Upper lobe of right lung (tissue), 1 donor: ENCODE data around the gene M6PR. TPM values are rescaled to one million over a fixed set of nuclear protein-coding genes. Genes with fewer than 3 reads are reported as not detected.
"Not testable (repeated sequence)": the region's sequence is repeated elsewhere in the genome, so short reads cannot be mapped to it uniquely, and the experiment has no call there.

Experiments
- ATAC-seq: fragments of 200-7000 bp; cut with Tn5 transposase; one replicate; pipeline ENCODE4 v1.9.1; 2020; ENCODE audit warnings: mild to moderate bottlenecking, moderate library complexity
- DNase-seq: peaks from one replicate; pipeline ENCODE4 v3.0.0-alpha.2; 2020
- H3K27ac ChIP-seq: fragments of 200-600 bp; one replicate; pipeline ENCODE4 v1.8.0; 2022
- H3K27me3 ChIP-seq: fragments of 200-600 bp; one replicate; pipeline ENCODE4 v1.8.0; 2022; ENCODE audit warnings: mild to moderate bottlenecking
- H3K36me3 ChIP-seq: fragments of 200-600 bp; one replicate; pipeline ENCODE4 v1.8.0; 2022
- H3K4me1 ChIP-seq: fragments of 200-600 bp; one replicate; pipeline ENCODE4 v1.8.0; 2022
- H3K4me3 ChIP-seq: fragments of 200-600 bp; one replicate; pipeline ENCODE4 v1.8.0; 2022; ENCODE audit warnings: mild to moderate bottlenecking
- H3K9me3 ChIP-seq: fragments of 200-600 bp; one replicate; pipeline ENCODE4 v1.8.0; 2022
- CTCF ChIP-seq: fragments of 200-600 bp; IDR thresholded peaks from one replicate; pipeline ENCODE4 v1.8.0; 2022; ENCODE audit warnings: antibody characterized with exemption
- intact Hi-C: fragments of 100-400 bp; cut with DNase I; formaldehyde crosslinking; loops from one replicate; pipeline ENCODE4 v1.11.0; 2022
- total RNA-seq: library from RNA; stranded (reverse); fragmentation: NEBNext Ultra II Directional; extraction: Animal tissue kit (Norgen Biotek cat#: 25700); gene quantifications from one replicate; pipeline ENCODE4 v1.2.1, GENCODE V29; 2021
- donor health status: DM: no; HTN: yes; CAD: no; lungs with severe emphysema.

M6PR gene
- total RNA-seq, 1 donor from 2014 or later: 176 TPM

GRCh38 chr12:8922544-8922943, 26.9 kb downstream of the M6PR start:
- intact Hi-C loops: no loop called here
- ATAC-seq (no peak), DNase-seq (no peak)
- no peak overlapping the region for H3K4me3 ChIP-seq
- H3K27me3 ChIP-seq: no peaks in the 10 kb centered on the region
- peaks cover 25% of the 10 kb centered on the region for H3K36me3 ChIP-seq
- H3K9me3 ChIP-seq: no peaks in the 10 kb centered on the region
- no peak overlapping the region for H3K27ac ChIP-seq
- TF ChIP-seq CTCF: no peak
- H3K4me1 ChIP-seq: no peaks in the 10 kb centered on the region

GRCh38 chr12:8919643-8920042, 29.8 kb downstream of the M6PR start:
- H3K36me3 ChIP-seq: peaks cover 25% of the 10 kb centered on the region
- intact Hi-C loops, DNase-seq: not testable (repeated sequence)

GRCh38 chr12:8917751-8918150, 31.7 kb downstream of the M6PR start:
- intact Hi-C loops: no loop called here
- ATAC-seq: no peak
- peaks cover 16% of the 10 kb centered on the region for H3K4me1 ChIP-seq
- TF ChIP-seq CTCF: no peak
- DNase-seq: no peak
- no peak overlapping the region for H3K4me3 ChIP-seq
- H3K9me3 ChIP-seq: no peaks in the 10 kb centered on the region
- H3K27me3 ChIP-seq: no peaks in the 10 kb centered on the region
- no peak overlapping the region for H3K27ac ChIP-seq
- peaks cover 23% of the 10 kb centered on the region for H3K36me3 ChIP-seq

More at GRCh38 chr12:8919643-8920042, 29.8 kb downstream of the M6PR start:
- H3K4me1 ChIP-seq, H3K27me3 ChIP-seq, H3K27ac ChIP-seq, ATAC-seq, H3K9me3 ChIP-seq, H3K4me3 ChIP-seq: not testable (repeated sequence)

GRCh38 chr12:8917031-8917430, 32.4 kb downstream of the M6PR start:
- Histone ChIP-seq H3K4me3 (no peak overlapping the region), H3K36me3 (peaks cover 16% of the 10 kb centered on the region), H3K27ac (no peak overlapping the region), H3K4me1 (peaks cover 16% of the 10 kb centered on the region), H3K9me3 (no peaks in the 10 kb centered on the region), H3K27me3 (no peaks in the 10 kb centered on the region)
- TF ChIP-seq CTCF: no peak
- intact Hi-C loops: no loop called here
- no peak for DNase-seq
- no peak for ATAC-seq

- H3K9me3 ChIP-seq: no peaks in the 10 kb centered on the region
- ATAC-seq (no peak), DNase-seq (no peak)
- H3K4me1 ChIP-seq: peaks cover 16% of the 10 kb centered on the region
- no peaks in the 10 kb centered on the region for H3K27me3 ChIP-seq
- intact Hi-C loops: no loop called here
- no peak overlapping the region for H3K4me3 ChIP-seq
- TF ChIP-seq CTCF: no peak
- no peak overlapping the region for H3K27ac ChIP-seq
- H3K36me3 ChIP-seq: peaks cover 7% of the 10 kb centered on the region
Measured at GRCh38 chr12:8916154-8916553, 33.3 kb downstream of the M6PR start.

GRCh38 chr12:8914716-8915526, 34.5 kb downstream of the M6PR start:
- peak; percentile 88 for ATAC-seq
- intact Hi-C loops: no loop called here
- peak overlapping the region; percentile 71 for H3K4me3 ChIP-seq

More at GRCh38 chr12:8914716-8915526, 34.5 kb downstream of the M6PR start:
- TF ChIP-seq CTCF: no peak
- peak overlapping the region; percentile 72 for H3K27ac ChIP-seq
- H3K4me1 ChIP-seq: peaks cover 16% of the 10 kb centered on the region
- no peaks in the 10 kb centered on the region for H3K27me3 ChIP-seq
- H3K36me3 ChIP-seq: no peaks in the 10 kb centered on the region
- H3K9me3 ChIP-seq: no peaks in the 10 kb centered on the region
- DNase-seq: peak; percentile 81
